Liver (tissue), 3 donors: Measurements from ENCODE around the gene CACNB1.

ENCODE experiments used
- ATF3 ChIP-seq: IDR thresholded peaks from 2 replicates; pipeline ENCODE4 v1.6.1; 2016; ENCODE audit warnings: antibody characterized with exemption
- HNF4G ChIP-seq: IDR thresholded peaks from 2 replicates; pipeline ENCODE4 v1.6.1; 2016; ENCODE audit warnings: antibody characterized with exemption
- JUND ChIP-seq, 2 donors: IDR thresholded peaks; 2 replicates each; pipeline ENCODE4 v1.6.1; 2016; ENCODE audit warnings: antibody characterized with exemption in 2 of 2
- MAX ChIP-seq: IDR thresholded peaks from 2 replicates; pipeline ENCODE4 v1.6.1; 2016; ENCODE audit warnings: antibody characterized with exemption
- NR2F2 ChIP-seq: IDR thresholded peaks from 2 replicates; pipeline ENCODE4 v1.6.1; 2016; ENCODE audit warnings: antibody characterized with exemption
- RAD21 ChIP-seq, 2 donors: IDR thresholded peaks; 2 replicates each; pipeline ENCODE4 v1.6.1; 2016; ENCODE audit warnings: antibody characterized with exemption in 2 of 2, mild to moderate bottlenecking in 2 of 2
- REST ChIP-seq: IDR thresholded peaks from 2 replicates; pipeline ENCODE4 v1.6.1; 2016; ENCODE audit warnings: antibody characterized with exemption, mild to moderate bottlenecking
- RXRA ChIP-seq, 2 donors: IDR thresholded peaks; 2 replicates each; pipeline ENCODE4 v1.6.1; 2017 to 2018; ENCODE audit warnings: antibody characterized with exemption in 2 of 2, mild to moderate bottlenecking in 1 of 2
- ZBTB33 ChIP-seq: IDR thresholded peaks from 2 replicates; pipeline ENCODE4 v1.6.1; 2016; ENCODE audit warnings: antibody characterized with exemption
- TF ChIP-seq, protein P1 (sequence below): fragments of 150-350 bp; IDR thresholded peaks from 2 replicates; pipeline ENCODE4 v1.5.1; 2017; ENCODE audit warnings: improper control_type of control experiment, low read depth, low read length; ENCODE audit not compliant: missing input control
- donor health status: healthy.
- donor health status: healthy.

DNA sequence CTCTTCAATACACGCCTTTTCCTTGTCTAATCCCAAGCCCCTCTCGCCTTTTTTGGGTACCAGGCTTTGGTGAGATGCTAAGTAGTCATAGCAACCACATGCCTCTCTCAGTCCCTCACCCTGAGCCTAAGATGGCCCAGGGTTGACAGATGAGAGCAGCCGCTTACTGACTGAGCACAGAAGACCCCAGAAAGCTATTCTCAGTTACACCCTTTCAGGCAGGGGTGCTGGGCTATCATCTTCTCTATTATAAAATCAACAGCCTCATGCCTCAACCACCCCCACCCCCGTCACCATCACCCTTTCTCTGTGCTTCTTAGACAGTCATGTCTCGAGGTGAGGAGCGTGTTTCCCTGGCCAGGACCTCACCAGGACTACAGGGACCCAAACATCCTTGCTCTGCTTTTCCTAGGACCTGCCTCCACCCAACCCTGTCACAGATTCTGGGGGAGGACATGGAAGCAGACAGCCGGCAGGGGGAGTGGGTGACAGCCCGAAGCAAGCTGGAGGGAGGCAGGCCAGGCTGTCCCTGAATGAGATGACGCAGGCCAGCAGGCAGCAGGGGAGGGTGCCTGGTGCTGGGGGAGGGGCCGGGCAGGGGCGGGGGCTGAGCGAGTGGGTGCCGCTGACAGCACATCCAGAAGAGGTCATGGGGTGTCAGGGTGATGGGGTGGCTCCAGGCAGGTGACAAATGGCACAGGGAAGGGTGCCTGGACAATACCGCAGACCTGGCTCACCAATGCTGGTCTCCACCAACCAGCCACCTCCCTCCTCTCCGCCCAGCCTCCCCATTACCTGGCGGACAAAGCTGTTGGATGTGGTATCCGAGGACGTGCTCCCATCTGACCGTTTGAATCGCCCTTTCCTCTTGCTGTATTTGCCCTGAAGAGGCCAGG lies 3.1 kb downstream of the CACNB1 start:
- TF ChIP-seq RAD21 (IDR thresholded peaks at IDR 0.05) (peak in 1 of 2 donors; percentile 66), NR2F2 (no peak), HNF4G (no peak), REST (no peak), RXRA (IDR thresholded peaks at IDR 0.05) (no peak), JUND (IDR thresholded peaks at IDR 0.05) (no peak), ZBTB33 (no peak), ATF3 (no peak), MAX (no peak)
- TF ChIP-seq, protein P1, sequence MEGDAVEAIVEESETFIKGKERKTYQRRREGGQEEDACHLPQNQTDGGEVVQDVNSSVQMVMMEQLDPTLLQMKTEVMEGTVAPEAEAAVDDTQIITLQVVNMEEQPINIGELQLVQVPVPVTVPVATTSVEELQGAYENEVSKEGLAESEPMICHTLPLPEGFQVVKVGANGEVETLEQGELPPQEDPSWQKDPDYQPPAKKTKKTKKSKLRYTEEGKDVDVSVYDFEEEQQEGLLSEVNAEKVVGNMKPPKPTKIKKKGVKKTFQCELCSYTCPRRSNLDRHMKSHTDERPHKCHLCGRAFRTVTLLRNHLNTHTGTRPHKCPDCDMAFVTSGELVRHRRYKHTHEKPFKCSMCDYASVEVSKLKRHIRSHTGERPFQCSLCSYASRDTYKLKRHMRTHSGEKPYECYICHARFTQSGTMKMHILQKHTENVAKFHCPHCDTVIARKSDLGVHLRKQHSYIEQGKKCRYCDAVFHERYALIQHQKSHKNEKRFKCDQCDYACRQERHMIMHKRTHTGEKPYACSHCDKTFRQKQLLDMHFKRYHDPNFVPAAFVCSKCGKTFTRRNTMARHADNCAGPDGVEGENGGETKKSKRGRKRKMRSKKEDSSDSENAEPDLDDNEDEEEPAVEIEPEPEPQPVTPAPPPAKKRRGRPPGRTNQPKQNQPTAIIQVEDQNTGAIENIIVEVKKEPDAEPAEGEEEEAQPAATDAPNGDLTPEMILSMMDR: peak; percentile 40
